ENCODE results near the gene IFI44. TPM values are rescaled to one million over a fixed set of nuclear protein-coding genes. Genes with fewer than 3 reads are reported as not detected.

IFI44 gene
- total and polyA plus RNA-seq, 9 of the 15 experiments (the other 6 are each of a cell fraction or from before 2014, with no cell fraction given): 0.11 TPM; not detected in 8

DNA sequence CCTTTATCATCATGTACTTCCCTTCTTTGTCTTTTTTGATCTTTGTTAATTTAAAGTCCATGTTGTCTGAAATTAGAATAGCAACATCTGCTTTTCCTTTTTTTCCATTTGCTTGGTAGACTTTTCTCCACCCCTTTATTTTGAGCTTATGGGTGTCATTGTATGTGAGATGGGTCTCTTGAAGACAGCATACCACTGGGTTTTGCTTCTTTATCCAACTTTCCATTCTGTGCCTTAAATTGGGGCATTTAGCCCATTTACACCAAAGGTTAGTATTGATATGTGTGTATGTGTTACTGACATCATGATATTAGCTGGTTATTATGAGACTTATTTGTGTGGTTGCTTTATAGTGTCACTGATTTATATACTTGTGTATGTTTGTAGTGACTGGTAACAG is 50.2 kb downstream of the IFI44 start:
- POLR2A ChIA-PET: no interaction called here
- no peaks in the 10 kb centered on the region for H3K79me2 ChIP-seq (ENCODE audit: control insufficient read depth, insufficient read depth, low read length)
- CTCF ChIA-PET (ENCODE audit: low intra/inter-chr PET ratio): no interaction called here
- H3K36me3 ChIP-seq (ENCODE audit: control insufficient read depth, insufficient read depth, low read length): no peaks in the 10 kb centered on the region
- H3K4me1 ChIP-seq (replicated peaks in 1 of 2; ENCODE audit: control insufficient read depth in 2 of 2, insufficient read depth in 2 of 2, low read length in 2 of 2): no peaks in the 10 kb centered on the region
- H3K9ac ChIP-seq (ENCODE audit: insufficient read depth in 1 of 2, low read depth in 2 of 2, low read length in 2 of 2): no peak overlapping the region
- H3K27ac ChIP-seq (ENCODE audit: extremely low read depth, low read depth, low read length): no peak overlapping the region
- H3K9me3 ChIP-seq (replicated peaks; ENCODE audit: control insufficient read depth, insufficient read depth, low read depth, low read length): no peaks in the 10 kb centered on the region
- H3K4me3 ChIP-seq: no peak overlapping the region
- no peak overlapping the region for H2AFZ ChIP-seq (ENCODE audit: low read depth, low read length)
- TF ChIP-seq ZNF121 (CRISPR knock-in tag; conservative IDR thresholded peaks at IDR 0.05) (no peak), ZNF316 (IDR thresholded peaks at IDR 0.05) (no peak), ZNF124 (CRISPR knock-in tag; IDR thresholded peaks at IDR 0.05) (no peak)
- no peaks in the 10 kb centered on the region for H3K27me3 ChIP-seq (ENCODE audit: control insufficient read depth in 2 of 2, insufficient read depth in 2 of 2, low read length in 2 of 2)
- H3K4me2 ChIP-seq (ENCODE audit: insufficient read depth, low read length): no peak overlapping the region
- BruUV-seq (replicated peaks): no TSS peak
- intact Hi-C loops (cut with micrococcal nuclease): no loop called here
- no peak for DNase-seq (ENCODE audit: extremely low read depth in 1 of 4, low spot score in 3 of 4)
- in situ Hi-C loops (cut with MboI): no loop called here
- no peak for FAIRE-seq
- H3K9me1 ChIP-seq (ENCODE audit: control insufficient read depth, insufficient read depth, low read length): no peaks in the 10 kb centered on the region
- H4K20me1 ChIP-seq (replicated peaks; ENCODE audit: control insufficient read depth, insufficient read depth, low read length): no peaks in the 10 kb centered on the region
- ATAC-seq: no peak

DNA sequence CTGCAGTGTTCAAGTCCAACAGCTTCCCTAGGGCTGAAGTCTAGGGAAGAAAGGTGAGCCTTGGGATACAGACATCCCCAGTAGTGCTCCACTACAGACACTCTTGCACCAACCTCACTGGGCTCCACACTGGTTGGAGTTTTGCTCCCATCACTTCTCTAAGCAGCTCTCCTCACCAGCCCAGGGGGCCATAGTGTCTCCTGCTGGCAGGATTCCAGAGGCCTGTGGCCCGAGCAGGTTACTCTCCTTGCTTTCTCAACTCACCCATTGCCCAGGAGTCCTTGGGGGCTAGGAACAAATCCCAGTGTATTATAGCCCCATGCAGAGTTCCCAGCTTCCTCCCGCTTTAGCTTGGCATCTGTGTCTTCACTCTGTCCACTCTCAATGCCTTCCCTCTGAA is 52.8 kb downstream of the IFI44 start:
- FAIRE-seq (no peak), ATAC-seq (no peak), DNase-seq (ENCODE audit: extremely low read depth in 1 of 4, low spot score in 3 of 4) (no peak)
- Histone ChIP-seq H3K9me1 (ENCODE audit: control insufficient read depth, insufficient read depth, low read length) (no peaks in the 10 kb centered on the region), H2AFZ (ENCODE audit: low read depth, low read length) (no peak overlapping the region), H3K4me2 (ENCODE audit: insufficient read depth, low read length) (no peak overlapping the region), H3K9ac (ENCODE audit: insufficient read depth in 1 of 2, low read depth in 2 of 2, low read length in 2 of 2) (no peak overlapping the region), H4K20me1 (replicated peaks; ENCODE audit: control insufficient read depth, insufficient read depth, low read length) (no peaks in the 10 kb centered on the region), H3K4me1 (replicated peaks in 1 of 2; ENCODE audit: control insufficient read depth in 2 of 2, insufficient read depth in 2 of 2, low read length in 2 of 2) (no peaks in the 10 kb centered on the region), H3K27ac (ENCODE audit: extremely low read depth, low read depth, low read length) (no peak overlapping the region), H3K79me2 (ENCODE audit: control insufficient read depth, insufficient read depth, low read length) (no peaks in the 10 kb centered on the region), H3K4me3 (no peak overlapping the region), H3K36me3 (ENCODE audit: control insufficient read depth, insufficient read depth, low read length) (no peaks in the 10 kb centered on the region), H3K9me3 (replicated peaks; ENCODE audit: control insufficient read depth, insufficient read depth, low read depth, low read length) (no peaks in the 10 kb centered on the region), H3K27me3 (ENCODE audit: control insufficient read depth in 2 of 2, insufficient read depth in 2 of 2, low read length in 2 of 2) (no peaks in the 10 kb centered on the region)
- no peak for TF ChIP-seq RBM22 (IDR thresholded peaks at IDR 0.05; ENCODE audit: low read depth, low read length, poor library complexity, severe bottlenecking)
- TF ChIP-seq, protein P1, sequence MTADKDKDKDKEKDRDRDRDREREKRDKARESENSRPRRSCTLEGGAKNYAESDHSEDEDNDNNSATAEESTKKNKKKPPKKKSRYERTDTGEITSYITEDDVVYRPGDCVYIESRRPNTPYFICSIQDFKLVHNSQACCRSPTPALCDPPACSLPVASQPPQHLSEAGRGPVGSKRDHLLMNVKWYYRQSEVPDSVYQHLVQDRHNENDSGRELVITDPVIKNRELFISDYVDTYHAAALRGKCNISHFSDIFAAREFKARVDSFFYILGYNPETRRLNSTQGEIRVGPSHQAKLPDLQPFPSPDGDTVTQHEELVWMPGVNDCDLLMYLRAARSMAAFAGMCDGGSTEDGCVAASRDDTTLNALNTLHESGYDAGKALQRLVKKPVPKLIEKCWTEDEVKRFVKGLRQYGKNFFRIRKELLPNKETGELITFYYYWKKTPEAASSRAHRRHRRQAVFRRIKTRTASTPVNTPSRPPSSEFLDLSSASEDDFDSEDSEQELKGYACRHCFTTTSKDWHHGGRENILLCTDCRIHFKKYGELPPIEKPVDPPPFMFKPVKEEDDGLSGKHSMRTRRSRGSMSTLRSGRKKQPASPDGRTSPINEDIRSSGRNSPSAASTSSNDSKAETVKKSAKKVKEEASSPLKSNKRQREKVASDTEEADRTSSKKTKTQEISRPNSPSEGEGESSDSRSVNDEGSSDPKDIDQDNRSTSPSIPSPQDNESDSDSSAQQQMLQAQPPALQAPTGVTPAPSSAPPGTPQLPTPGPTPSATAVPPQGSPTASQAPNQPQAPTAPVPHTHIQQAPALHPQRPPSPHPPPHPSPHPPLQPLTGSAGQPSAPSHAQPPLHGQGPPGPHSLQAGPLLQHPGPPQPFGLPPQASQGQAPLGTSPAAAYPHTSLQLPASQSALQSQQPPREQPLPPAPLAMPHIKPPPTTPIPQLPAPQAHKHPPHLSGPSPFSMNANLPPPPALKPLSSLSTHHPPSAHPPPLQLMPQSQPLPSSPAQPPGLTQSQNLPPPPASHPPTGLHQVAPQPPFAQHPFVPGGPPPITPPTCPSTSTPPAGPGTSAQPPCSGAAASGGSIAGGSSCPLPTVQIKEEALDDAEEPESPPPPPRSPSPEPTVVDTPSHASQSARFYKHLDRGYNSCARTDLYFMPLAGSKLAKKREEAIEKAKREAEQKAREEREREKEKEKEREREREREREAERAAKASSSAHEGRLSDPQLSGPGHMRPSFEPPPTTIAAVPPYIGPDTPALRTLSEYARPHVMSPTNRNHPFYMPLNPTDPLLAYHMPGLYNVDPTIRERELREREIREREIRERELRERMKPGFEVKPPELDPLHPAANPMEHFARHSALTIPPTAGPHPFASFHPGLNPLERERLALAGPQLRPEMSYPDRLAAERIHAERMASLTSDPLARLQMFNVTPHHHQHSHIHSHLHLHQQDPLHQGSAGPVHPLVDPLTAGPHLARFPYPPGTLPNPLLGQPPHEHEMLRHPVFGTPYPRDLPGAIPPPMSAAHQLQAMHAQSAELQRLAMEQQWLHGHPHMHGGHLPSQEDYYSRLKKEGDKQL (CRISPR knock-in tag; IDR thresholded peaks at IDR 0.05; ENCODE audit: borderline replicate concordance): no peak
- in situ Hi-C loops (cut with MboI): no loop called here
- BruUV-seq (replicated peaks): no TSS peak
- ChIA-PET CTCF (ENCODE audit: low intra/inter-chr PET ratio) (no interaction called here), POLR2A (no interaction called here)
- WGBS (ENCODE audit: insufficient coverage, low coverage, missing lambda C conversion rate): 4% methylated on average over 2 of the region's 2 CpGs
- intact Hi-C loops (cut with micrococcal nuclease): no loop called here

Data from K562 (cell line).